ENCODE measurements around the gene ERH. TPM values are rescaled to one million over a fixed set of nuclear protein-coding genes. Genes with fewer than 3 reads are reported as not detected.

ERH gene
- 238 and 308 TPM in 2 replicates for total RNA-seq (ENCODE audit: low replicate concordance)
- long read RNA-seq, transcript ERH-203 (4 exons, 1,124 nt) = major isoform, 27 of 30 reads
- long read RNA-seq, partial matches to known transcripts = 0 of 30 reads
- long read RNA-seq, other reads (novel, unspliced or antisense) = 2 of 30 reads

- peaks cover 18% of the 10 kb centered on the region for H3K36me3 Mint-ChIP-seq
- peak within 1 kb of the TSS; percentile 99 for H3K4me3 Mint-ChIP-seq
- peak within 1 kb of the TSS; percentile 100 for H3K27ac Mint-ChIP-seq
- peaks cover 39% of the 10 kb centered on the region for H3K4me1 Mint-ChIP-seq (ENCODE audit: unreplicated experiment)
- no peaks in the 10 kb centered on the region for H3K9me3 Mint-ChIP-seq
- no peaks in the 10 kb centered on the region for H3K27me3 Mint-ChIP-seq
- TF ChIP-seq CTCF (conservative IDR thresholded peaks at IDR 0.05) = no peak
- DNase-seq (ENCODE audit: extremely low spot score, unreplicated experiment) = peak; percentile 92
Observed at GRCh38 chr14:69398053-69398817, at the start of gene ERH, which contains the start of gene SLC39A9. Gene ERH, minus strand, starts transcription at chr14:69398299. Its CDS starts 66 bp downstream, at chr14:69398233. Gene SLC39A9, plus strand, starts transcription at chr14:69398692. Its CDS starts 678 bp downstream, at chr14:69399370.

GRCh38 chr14:69443296-69443805 is 45.3 kb upstream of the ERH start:
- H3K27ac Mint-ChIP-seq = no peak overlapping the region
- TF ChIP-seq CTCF (conservative IDR thresholded peaks at IDR 0.05) = no peak
- no peaks in the 10 kb centered on the region for H3K9me3 Mint-ChIP-seq
- H3K36me3 Mint-ChIP-seq = peaks cover 23% of the 10 kb centered on the region
- no peaks in the 10 kb centered on the region for H3K4me1 Mint-ChIP-seq (ENCODE audit: unreplicated experiment)
- H3K4me3 Mint-ChIP-seq = no peak overlapping the region
- H3K27me3 Mint-ChIP-seq = no peaks in the 10 kb centered on the region
- no peak for DNase-seq (ENCODE audit: extremely low spot score, unreplicated experiment)

- H3K27me3 Mint-ChIP-seq = no peaks in the 10 kb centered on the region
- peaks cover 23% of the 10 kb centered on the region for H3K36me3 Mint-ChIP-seq
- H3K4me1 Mint-ChIP-seq (ENCODE audit: unreplicated experiment) = no peaks in the 10 kb centered on the region
Observed at GRCh38 chr14:69441948-69442347, 43.8 kb upstream of the ERH start.

GRCh38 chr14:69439521-69440270 is 41.6 kb upstream of the ERH start:
- no peaks in the 10 kb centered on the region for H3K27me3 Mint-ChIP-seq
- no peak for DNase-seq (ENCODE audit: extremely low spot score, unreplicated experiment)

More at GRCh38 chr14:69441948-69442347, 43.8 kb upstream of the ERH start:
- Mint-ChIP-seq H3K9me3 (no peaks in the 10 kb centered on the region), H3K27ac (no peak overlapping the region), H3K4me3 (no peak overlapping the region)
- no peak for DNase-seq (ENCODE audit: extremely low spot score, unreplicated experiment)
- TF ChIP-seq CTCF (conservative IDR thresholded peaks at IDR 0.05) = no peak

More at GRCh38 chr14:69439521-69440270, 41.6 kb upstream of the ERH start:
- peaks cover 11% of the 10 kb centered on the region for H3K36me3 Mint-ChIP-seq
- no peak overlapping the region for H3K27ac Mint-ChIP-seq
- no peaks in the 10 kb centered on the region for H3K4me1 Mint-ChIP-seq (ENCODE audit: unreplicated experiment)
- no peak overlapping the region for H3K4me3 Mint-ChIP-seq
- TF ChIP-seq CTCF (conservative IDR thresholded peaks at IDR 0.05) = no peak
- H3K9me3 Mint-ChIP-seq = no peaks in the 10 kb centered on the region

Data from type B pancreatic cell (in vitro differentiated cells).